Measurements from ENCODE around the gene KIF5B. TPM values are rescaled to one million over a fixed set of nuclear protein-coding genes. Genes with fewer than 3 reads are reported as not detected.
"Not testable (repeated sequence)": the region's sequence is repeated elsewhere in the genome, so short reads cannot be mapped to it uniquely, and the experiment has no call there.

Gene KIF5B
- total RNA-seq, 1 donor from 2014 or later = 72.1 TPM

DNA sequence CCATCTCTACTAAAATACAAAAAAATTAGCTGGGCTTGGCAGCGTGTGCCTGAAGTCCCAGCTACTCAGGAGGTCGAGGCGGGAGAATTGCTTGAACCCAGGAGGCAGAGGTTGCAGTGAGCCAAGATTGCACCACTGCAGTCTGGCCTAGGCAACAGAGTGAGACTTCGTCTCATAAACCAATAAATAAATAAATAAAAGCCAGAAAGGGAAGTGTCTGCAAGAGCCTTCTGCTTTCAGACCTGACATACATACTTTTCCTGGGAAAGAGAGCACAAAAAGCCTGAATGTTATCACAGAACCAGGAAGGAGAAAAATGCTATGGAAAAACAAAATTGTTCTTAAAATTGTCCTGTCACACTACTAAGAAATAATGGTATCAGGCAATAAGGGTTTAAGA, 4.1 kb upstream of the KIF5B start:
- intact Hi-C loops (cut with micrococcal nuclease) = no loop called here

DNA sequence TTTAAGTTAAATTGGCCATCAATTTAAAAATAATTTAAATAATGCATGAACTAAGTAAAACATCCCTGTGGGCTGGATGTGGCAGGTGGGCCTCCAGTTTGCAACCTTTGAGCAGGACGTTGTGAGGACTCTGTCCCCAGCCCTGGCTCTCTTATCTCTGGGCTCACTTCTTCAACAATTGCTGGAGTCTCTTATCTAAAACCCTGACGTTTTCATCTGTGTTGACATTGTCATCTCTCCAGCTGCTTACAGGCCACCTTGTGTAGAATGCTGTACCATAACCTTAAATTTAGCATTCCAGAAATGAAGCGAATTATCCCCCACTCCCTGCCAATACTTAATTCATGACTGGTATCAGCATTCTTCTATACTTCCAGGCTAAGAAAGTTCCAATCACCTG, 3.2 kb upstream of the KIF5B start:
- intact Hi-C loops (cut with micrococcal nuclease) = loop anchor here (5.0 to 10.0 kb wide), 5 partner anchors 113 to 1715 kb away; partner anchors contain the start of genes MAP3K8 and MTPAP

DNA sequence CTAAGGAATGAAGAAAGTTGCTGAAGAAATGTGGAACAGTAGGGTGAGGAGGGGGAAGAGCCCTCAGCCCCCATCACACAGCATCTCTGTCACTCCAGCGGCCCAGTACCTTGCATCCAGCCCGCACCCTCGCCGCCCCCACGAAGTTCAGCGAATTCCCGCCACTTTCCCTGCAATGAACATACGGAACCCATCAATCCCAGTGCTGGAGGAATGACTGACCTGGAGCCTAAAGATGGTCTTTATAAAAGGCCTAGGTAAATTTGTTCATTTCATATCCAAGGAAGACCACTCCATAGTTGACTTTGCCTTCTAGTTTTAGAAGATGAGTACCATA, 779 bp upstream of the KIF5B start:
- intact Hi-C loops (cut with micrococcal nuclease) = loop anchor here (5.0 to 10.0 kb wide), 5 partner anchors 115 to 1712 kb away; partner anchors contain the start of genes MAP3K8 and MTPAP

DNA sequence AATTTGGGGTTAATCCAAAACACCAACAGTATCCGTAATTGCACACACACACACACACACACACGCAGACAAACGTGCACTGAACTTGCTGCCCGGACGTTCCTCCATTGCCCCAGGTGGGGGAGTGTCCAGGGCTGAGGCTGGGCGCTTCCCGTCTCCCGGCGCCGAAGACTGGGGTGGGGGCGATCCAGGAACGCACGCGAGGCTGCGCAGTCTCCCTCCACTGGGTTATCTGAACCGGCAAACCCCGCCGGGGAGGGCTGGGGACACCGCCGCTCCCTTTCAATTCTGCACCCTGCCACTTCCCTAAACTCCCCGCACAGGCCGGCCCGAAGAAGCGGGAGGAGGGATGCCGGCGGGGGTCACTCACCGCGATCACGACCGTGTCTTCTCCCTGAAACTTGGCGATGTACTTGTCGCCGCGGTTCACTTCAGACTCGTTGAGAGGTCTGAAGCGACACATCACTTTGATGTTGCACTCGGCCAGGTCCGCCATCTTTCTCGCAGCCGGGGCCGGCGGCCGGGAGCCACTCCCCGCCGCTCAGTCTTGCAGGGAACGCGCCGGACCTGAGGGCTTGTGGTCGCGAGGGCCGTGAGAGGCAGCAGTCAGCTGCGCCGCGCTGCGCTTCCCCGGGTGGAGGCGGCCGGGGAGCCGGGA, 618 bp downstream of the KIF5B start:
- intact Hi-C loops (cut with micrococcal nuclease) = loop anchor here (1.0 to 10.0 kb wide), 14 partner anchors 17 to 1711 kb away; partner anchors contain the start of genes CCDC7, MAP3K8 and MTPAP

DNA sequence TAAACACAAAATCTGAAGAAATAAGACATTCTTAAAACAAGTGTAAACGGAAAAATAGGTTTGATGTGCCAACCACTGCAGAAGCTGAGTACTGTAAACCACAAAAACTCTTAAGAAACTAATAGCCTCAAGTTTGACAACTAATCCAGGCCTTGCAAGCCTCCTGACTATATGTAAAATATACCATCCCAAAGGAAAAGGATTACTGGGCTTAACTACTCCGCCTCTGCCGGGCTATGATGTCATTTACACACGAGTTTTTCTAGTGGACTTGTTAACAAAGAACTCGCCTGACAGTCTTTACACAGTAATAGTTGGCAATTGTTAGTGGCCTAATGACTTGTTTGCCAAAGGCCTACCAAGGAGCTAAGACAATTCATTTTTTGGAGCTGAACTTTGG, 2.1 kb downstream of the KIF5B start:
- intact Hi-C loops (cut with micrococcal nuclease) = loop anchor here (2.0 to 10.0 kb wide), 7 partner anchors 15 to 1709 kb away; partner anchors contain the start of genes MAP3K8 and MTPAP

DNA sequence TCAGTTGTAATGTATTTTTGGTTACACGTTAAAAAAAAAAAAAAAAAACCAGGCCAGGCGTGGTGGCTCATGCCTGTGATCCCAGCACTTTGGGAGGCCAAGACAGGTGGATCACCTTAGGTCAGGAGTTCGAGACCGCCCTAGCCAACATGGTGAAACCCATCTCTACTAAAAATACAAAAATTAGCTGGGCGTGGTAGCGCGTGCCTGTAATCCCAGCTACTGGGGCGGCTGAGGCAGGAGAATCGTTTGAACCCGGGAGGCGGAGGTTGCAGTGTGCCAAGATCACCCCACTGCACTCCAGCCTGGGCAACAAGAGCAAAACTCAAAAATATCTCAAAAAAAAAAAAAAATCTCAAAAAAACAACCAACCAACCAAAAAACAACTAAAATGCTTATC, 2.8 kb downstream of the KIF5B start:
- intact Hi-C loops (cut with micrococcal nuclease) = loop anchor here (5.0 to 10.0 kb wide), 6 partner anchors 46 to 1709 kb away; partner anchors contain the start of genes MAP3K8 and MTPAP

DNA sequence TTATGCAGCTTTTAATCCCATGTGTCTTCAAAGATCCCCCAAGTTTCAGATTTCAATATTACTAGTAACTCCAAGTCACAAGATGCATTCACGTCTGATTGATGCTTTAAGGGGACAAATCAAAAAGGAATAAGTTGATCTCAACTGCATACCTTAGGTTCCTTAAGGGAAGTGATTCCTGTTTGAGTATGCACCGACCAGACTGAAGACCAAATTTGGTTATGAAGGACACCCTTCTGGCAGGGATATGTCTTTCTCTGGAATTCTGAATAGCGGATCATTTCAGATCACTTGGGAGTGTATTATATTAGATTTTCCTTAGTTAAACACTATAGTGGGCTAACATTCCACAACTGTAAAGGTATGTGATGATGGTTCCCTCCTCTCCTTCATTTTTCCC, 4.3 kb downstream of the KIF5B start:
- intact Hi-C loops (cut with micrococcal nuclease) = loop anchor here (5.0 to 10.0 kb wide), 6 partner anchors 45 to 1707 kb away; partner anchors contain the start of genes MAP3K8 and MTPAP

DNA sequence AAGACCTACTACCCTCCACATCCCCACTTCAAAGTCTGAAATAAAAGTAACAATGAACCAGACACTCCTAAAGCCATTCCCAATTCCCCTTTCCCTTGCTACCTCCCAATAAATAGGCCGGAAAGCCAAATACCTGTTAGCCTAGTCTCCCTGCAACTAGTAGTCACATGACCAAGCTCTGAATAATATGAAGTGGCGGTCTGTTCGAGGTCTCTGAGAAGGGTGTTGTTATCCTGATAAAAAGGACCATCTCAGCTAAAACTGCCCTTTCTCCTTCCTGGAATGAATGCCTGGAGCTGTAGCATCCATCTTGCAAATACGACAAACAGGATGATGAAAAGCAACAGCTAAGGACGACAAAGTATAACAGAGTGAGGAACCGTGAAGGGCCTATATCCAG, 6.0 kb downstream of the KIF5B start:
- intact Hi-C loops (cut with micrococcal nuclease) = loop anchor here (5.0 to 10.0 kb wide), 6 partner anchors 43 to 1705 kb away; partner anchors contain the start of genes MAP3K8 and MTPAP

DNA sequence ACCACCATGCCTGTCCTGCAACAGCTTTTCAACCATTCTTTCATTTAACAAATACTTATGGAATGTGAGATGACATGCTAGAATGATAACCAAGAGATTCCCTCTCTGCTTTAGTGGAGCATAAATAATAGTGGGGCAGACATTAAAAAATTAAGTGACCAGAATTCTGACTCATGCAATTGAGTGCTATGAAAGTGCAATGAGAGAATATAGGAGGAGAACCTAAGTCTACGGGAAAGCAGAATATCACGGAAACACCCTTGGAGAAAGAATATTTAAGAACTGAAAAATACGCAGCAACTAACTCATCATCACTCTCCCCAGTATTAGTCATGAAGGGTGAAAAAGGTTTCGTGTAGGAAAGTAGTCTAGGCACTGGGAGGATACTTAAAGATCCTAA, 7.1 kb downstream of the KIF5B start:
- intact Hi-C loops (cut with micrococcal nuclease) = no loop called here

DNA sequence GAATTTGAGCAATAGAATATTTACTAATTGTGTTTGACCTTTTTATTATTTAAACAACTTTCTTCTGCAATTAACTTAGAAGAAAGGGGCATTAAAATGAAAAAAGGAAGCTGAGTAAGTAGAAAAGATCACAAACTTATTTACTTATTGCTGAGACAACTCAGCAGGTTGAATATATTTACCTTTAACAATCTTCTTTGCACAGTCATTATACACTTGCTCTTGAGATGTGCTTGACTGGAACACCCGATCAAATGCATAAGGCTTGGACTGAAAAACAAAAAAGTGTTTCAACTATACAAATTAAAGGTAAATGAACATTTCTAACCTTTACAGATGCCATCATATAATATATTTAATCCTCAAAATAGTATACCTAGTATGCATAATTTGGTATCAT, 7.9 kb downstream of the KIF5B start:
- intact Hi-C loops (cut with micrococcal nuclease) = no loop called here

DNA sequence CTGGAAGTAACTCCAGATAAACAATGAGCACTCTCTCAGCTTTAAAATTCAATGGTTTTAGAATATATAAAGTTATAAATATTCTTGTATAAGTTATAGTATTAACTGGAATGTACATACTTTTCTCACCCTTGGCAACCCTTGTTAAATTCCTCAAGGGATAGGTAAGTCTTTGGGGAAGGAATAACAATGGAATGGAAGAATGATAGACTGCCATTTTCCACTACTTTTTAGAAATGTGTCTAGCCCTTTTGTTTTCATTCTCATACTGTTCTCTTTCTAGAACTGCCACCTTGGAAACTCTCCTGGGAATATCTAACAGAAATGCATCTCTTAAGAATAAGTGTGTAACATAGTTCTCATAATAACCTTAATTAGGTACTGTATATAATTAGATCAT, 8.3 kb downstream of the KIF5B start:
- intact Hi-C loops (cut with micrococcal nuclease) = no loop called here

DNA sequence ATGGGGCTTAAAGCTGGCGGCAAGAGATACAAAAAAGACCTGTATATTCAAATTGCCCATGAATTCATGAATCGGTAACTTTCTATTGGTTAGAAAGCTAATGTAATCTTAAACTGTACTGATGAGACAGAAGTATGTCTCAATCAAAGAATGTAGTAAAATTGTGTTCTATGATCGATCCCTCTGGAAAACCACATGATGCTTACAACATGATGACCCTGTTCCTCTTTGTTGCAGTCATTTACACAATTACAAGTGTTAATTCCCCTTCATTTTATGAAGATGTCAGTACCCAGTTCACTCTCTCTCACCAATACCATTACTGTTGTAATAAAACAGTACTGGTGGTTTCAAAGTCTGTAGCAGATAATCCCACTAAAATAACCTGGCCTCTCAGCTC, 10.1 kb downstream of the KIF5B start:
- intact Hi-C loops (cut with micrococcal nuclease) = no loop called here

DNA sequence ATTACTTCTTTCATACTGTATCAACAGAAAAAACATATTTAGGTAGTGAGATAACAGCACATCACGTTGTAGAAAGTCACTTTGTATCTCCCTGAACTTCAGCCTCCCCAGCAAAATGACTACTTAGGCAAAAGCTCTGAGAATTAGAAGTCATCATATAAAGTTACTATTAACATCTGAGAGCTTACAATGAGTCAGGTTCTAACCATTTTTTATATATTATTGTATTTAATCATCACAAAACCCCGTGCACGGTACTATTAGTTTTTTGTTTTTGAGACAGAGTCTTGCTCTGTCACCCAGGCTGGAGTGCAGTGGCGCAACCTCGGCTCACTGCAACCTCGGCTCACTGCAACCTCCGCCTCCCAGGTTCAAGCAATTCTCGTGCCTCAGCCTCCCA, 13.5 kb downstream of the KIF5B start:
- intact Hi-C loops (cut with micrococcal nuclease) = not testable (repeated sequence)

DNA sequence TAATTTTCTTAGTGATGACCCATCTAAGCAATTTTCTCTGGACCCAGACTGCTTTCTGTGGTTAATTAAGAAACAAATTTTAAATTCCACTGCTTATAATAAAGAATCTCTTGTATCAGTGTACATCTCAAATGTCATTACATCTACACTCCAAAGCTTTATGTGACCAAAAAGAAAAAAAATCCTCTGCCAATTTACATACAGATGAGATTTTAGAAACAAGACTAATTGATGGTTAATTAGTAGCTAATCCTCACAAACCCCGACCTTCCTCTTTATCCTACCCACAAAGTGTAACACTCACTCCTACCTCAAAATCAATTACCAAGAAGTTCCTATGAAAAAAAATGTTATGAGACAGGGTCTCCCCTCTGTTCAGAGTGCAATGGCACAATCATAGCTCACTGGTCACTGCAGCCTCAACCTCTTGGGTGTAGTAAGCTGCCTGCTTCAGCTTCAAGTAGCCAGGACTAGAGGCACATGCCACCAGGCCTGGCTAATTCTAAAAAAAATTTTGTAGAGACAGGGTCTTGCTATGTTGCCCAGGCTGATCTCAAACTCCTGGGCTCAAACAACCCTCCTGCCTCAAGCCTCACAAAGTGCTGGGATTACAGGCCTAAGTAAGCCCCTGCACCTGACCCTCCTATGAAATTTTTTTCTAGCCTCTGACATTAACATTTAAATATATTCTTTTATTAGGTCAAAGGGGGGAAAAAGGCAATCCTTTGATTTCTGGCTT, 14.8 kb downstream of the KIF5B start:
- intact Hi-C loops (cut with micrococcal nuclease) = no loop called here

DNA sequence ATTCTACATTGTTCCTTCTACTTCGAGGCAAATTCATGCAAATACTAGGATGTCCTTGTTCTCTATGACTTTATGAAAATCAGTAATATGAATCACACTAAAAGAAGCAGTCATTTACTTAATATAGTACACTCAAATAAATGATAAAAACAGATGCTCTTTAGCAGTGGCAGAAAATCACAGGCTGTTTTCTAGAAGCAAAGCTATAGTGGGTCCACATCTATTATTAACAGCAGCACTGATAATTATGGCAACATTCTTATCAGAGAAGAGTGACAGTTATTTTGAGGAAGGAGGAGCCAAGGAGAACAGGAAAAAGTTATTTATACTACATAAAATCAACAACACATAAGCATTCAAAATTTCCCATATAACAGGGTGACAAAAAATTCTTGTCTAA, 16.5 kb downstream of the KIF5B start:
- intact Hi-C loops (cut with micrococcal nuclease) = loop anchor here (2.0 kb wide), 1 partner anchor 15 kb away; no protein-coding TSS in a partner anchor

DNA sequence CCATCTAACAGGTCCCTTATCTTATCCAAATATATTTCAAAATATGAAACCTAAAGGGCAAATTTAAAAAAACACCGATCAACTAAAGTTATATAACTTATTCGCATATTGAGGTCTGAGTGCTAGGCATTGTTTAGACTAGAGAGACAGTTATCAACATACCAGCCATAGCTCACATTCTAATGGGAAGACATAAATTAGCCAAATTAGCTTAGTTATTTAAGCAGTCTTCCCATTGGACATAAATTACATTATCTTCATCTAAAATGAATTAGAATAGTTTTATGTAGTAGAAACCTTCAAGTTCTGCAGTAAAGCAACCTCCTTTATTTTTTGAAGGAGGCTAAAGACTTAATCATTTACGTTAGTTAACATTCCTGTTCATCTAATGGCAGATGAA, 17.4 kb downstream of the KIF5B start:
- intact Hi-C loops (cut with micrococcal nuclease) = loop anchor here (2.0 kb wide), 1 partner anchor 16 kb away; no protein-coding TSS in a partner anchor

DNA sequence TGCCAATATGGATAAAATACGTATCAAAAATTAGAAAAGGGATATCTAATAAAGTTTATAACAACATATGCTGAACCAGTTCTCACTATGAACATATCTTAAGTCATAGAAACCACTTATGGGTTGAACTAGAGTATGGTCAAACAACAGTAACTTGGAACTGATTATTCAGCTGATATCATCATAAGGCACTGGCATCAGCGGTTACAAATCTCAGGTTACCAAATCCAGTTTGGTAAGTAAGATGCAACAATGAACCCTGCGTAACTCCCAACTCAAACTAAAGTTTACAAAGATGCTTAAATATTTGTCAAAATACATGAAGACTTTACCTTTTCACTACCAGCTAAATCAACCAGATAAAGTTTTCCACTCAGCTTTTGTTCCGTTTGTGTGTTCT, 19.3 kb downstream of the KIF5B start:
- intact Hi-C loops (cut with micrococcal nuclease) = loop anchor here (1.0 to 2.0 kb wide), 2 partner anchors 16 to 170 kb away; no protein-coding TSS in a partner anchor

DNA sequence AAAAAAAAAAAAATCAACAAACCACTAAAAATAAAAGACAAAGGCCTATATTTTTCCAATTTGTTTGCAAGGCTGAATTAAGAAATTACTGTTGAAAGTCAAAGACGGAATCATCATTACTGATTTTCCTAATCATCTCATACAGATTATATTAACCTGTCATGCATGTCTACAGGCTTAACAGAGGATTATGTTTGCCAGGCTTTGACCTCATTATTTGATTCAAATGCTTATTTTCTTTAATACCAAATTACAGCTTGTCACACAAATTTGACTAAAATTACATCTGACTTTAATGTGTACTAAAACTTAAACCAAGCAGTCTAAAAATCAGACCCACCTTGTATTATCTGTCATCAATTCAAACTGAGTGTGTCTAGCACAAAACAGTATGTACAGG, 21.2 kb downstream of the KIF5B start:
- intact Hi-C loops (cut with micrococcal nuclease) = no loop called here

DNA sequence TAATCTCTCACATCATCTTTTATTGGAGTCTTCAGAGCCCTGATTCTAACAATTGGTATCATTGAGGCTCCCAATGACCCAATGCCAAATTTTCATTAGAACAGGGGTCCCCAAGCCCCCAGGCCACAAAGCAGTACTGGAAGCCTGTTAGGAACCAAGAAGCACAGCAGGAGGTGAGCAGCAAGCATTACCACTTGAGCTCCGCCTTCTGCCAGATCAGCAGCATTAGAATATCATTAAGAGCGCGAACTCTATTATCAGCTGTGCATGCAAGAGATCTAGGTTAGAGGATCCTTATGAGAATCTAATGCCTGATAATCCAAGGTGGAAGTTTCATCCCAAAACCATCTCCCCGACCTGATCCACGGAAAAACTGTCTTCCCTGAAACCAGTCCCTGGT, 23.1 kb downstream of the KIF5B start:
- intact Hi-C loops (cut with micrococcal nuclease) = no loop called here

DNA sequence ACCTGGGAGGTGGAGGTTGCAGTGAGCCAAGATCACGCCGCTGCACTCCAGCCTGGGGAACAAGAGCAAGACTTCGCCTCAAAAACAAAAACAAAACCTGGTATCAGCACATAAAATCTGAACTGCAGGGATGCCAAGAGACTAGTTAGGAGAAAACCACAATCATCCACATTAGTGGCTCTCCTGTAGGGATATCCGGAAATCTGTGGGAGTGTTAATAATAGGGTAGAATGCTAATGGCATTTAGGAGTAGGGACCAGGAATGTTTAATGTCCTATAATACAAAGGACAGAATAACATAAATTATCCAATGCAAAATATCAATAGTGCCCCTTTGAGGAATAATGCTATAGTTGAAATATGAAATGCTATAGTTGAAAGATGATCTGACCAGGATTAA, 24.3 kb downstream of the KIF5B start:
- intact Hi-C loops (cut with micrococcal nuclease) = no loop called here

DNA sequence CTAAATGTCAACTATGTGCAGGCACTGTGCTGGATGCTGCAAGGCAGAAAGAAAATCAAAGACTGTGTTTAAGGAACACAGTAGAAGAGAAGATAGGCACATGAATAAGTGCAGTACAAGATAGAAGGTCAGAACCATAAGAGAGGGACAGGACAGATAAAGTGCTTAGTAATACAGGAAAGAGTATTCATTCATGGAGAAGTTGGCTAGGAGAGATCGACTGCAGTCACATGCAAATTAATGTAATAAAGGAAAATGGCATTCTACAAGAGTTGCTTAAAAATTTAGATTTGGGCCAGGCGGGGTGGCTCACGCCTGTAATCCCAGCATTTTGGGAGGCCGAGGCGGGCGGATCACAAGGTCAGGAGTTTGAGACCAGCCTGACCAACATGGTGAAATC, 24.8 kb downstream of the KIF5B start:
- intact Hi-C loops (cut with micrococcal nuclease) = no loop called here

DNA sequence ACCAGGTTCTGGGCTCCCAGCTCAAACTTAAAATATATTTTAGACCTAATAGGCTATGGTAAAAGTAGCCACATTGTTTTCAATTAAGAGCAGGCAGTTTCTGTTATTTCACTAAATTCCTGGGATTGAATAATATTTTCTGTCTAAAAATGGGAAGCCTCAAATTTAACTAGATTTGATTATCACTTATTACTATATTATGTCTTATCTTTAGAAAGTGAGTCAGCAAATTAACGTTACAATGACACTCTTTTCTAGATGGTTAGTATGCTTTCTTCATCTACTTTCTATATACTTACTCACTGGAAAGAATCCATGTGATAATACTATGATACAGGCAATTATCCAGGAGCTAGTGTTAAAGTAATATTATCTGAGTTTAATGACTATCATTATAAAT, 27.5 kb downstream of the KIF5B start:
- intact Hi-C loops (cut with micrococcal nuclease) = no loop called here
